HG03521 (cell line): ENCODE measurements around the gene THYN1.
"Not testable (repeated sequence)": the region's sequence is repeated elsewhere in the genome, so short reads cannot be mapped to it uniquely, and the experiment has no call there.

ENCODE experiments used
- ATAC-seq: cut with Tn5 transposase; IDR thresholded peaks from one replicate; pipeline ENCODE4 v1.9.1; 2021; ENCODE audit warnings: mild to moderate bottlenecking, moderate library complexity; ENCODE audit not compliant: unreplicated experiment

Gene THYN1

GRCh38 chr11:134253188-134253993 is at the start of gene THYN1, which contains the start of gene ACAD8:
Gene THYN1 (minus strand): TSS chr11:134253352. CDS start chr11:134252882, 470 bp downstream.
Gene ACAD8 (plus strand): TSS chr11:134253568. CDS start chr11:134253601, 33 bp downstream.
- ATAC-seq = peak; percentile 99

- no peak for ATAC-seq
These were observed 41.5 kb upstream of the THYN1 start for GRCh38 chr11:134294664-134295063.

- no peak for ATAC-seq
These were observed 40.3 kb upstream of the THYN1 start for GRCh38 chr11:134293119-134294113.

GRCh38 chr11:134292661-134293060 is 39.5 kb upstream of the THYN1 start:
- no peak for ATAC-seq

- no peak for ATAC-seq
These were observed 38.0 kb upstream of the THYN1 start for GRCh38 chr11:134291196-134291595.

- no peak for ATAC-seq
These were observed 37.5 kb upstream of the THYN1 start for GRCh38 chr11:134290646-134291045.

- no peak for ATAC-seq
These were observed 36.6 kb upstream of the THYN1 start for GRCh38 chr11:134289789-134290188.

GRCh38 chr11:134289167-134289566 is 36.0 kb upstream of the THYN1 start:
- ATAC-seq = no peak

GRCh38 chr11:134288486-134288885 is 35.3 kb upstream of the THYN1 start:
- no peak for ATAC-seq

- no peak for ATAC-seq
These were observed 34.4 kb upstream of the THYN1 start for GRCh38 chr11:134287561-134287960.

- ATAC-seq = not testable (repeated sequence)
These were observed 31.2 kb upstream of the THYN1 start for GRCh38 chr11:134284349-134284748.

- ATAC-seq = no peak
These were observed 30.5 kb upstream of the THYN1 start for GRCh38 chr11:134283461-134284230.

- ATAC-seq = no peak
These were observed 29.2 kb upstream of the THYN1 start for GRCh38 chr11:134282121-134283045.

GRCh38 chr11:134281635-134282034 is 28.5 kb upstream of the THYN1 start:
- not testable (repeated sequence) for ATAC-seq

GRCh38 chr11:134278356-134278755 is 25.2 kb upstream of the THYN1 start:
- no peak for ATAC-seq

GRCh38 chr11:134277183-134278001 is 24.2 kb upstream of the THYN1 start:
- ATAC-seq = no peak

GRCh38 chr11:134276396-134277182 is 23.4 kb upstream of the THYN1 start:
- no peak for ATAC-seq
